HepG2 (cell line): Measurements from ENCODE around the gene KCNK17. TPM values are rescaled to one million over a fixed set of nuclear protein-coding genes. Genes with fewer than 3 reads are reported as not detected.
A peak's percentile ranks its signal among the peaks of the same experiment; 100 is the strongest.

Experiments
- ATAC-seq: fragments of 200-7000 bp; cut with Tn5 transposase; 3 replicates; pipeline ENCODE4 v1.9.1; 2020; ENCODE audit warnings: mild to moderate bottlenecking, moderate library complexity
- BruUV-seq: library from RNA; stranded (reverse); fragments of 400-500 nt; replicated peaks from 2 replicates; lab custom pipeline; 2021; lab: Mats Ljungman, UMichigan
- CTCF ChIA-PET: fragments of 300-600 bp; formaldehyde crosslinking; extraction: SDS; loops from one replicate; lab custom pipeline; 2021; ENCODE audit warnings: low total read pairs, inconsistent platforms, low intra/inter-chr PET ratio; lab: Yijun Ruan, JAX
- POLR2A ChIA-PET: fragments of 350-600 bp; sonication (Branson Sonifier 250); formaldehyde crosslinking; loops from one replicate; lab custom pipeline; 2020; ENCODE audit warnings: antibody characterized with exemption, inconsistent platforms; lab: Yijun Ruan, JAX
- DNase-seq: peaks from one replicate; pipeline ENCODE4 v3.0.0-alpha.2; 2015; ENCODE audit warnings: low spot score
- FAIRE-seq: peaks from 3 replicates; lab custom pipeline; 2011; peaks lifted over from hg19 to GRCh38; lab: Jason Lieb, UNC
- H2AFZ ChIP-seq: one replicate; pipeline ENCODE4 v1.6.1; 2011; ENCODE audit warnings: low read length, inconsistent platforms
- H3K27ac ChIP-seq: fragments of 300-600 bp; 3 replicates; pipeline ENCODE4 v1.8.0; 2011; ENCODE audit warnings: mixed run types, mild to moderate bottlenecking, mixed read lengths, low read length, inconsistent platforms; ENCODE audit not compliant: insufficient read depth; ENCODE audit errors: extremely low read length
- H3K27me3 ChIP-seq, 2 experiments: fragments of 200-600 bp in 1 of 2; 2 replicates in 1 of 2; 3 replicates in 1 of 2; pipeline versions ENCODE4 v1.6.0 to v1.8.0; 2011; ENCODE audit warnings: low read length in 2 of 2, mild to moderate bottlenecking in 2 of 2, moderate library complexity in 2 of 2, inconsistent platforms in 1 of 2; ENCODE audit not compliant: insufficient read depth in 2 of 2, control insufficient read depth in 1 of 2
- H3K36me3 ChIP-seq, 2 experiments: fragments of 200-600 bp in 1 of 2; replicated peaks in 1 of 2; 2 replicates in 1 of 2; 3 replicates in 1 of 2; pipeline versions ENCODE4 v1.5.1 to v1.8.0; 2011; ENCODE audit warnings: low read length in 2 of 2, inconsistent platforms in 1 of 2; ENCODE audit not compliant: insufficient read depth in 2 of 2, control insufficient read depth in 1 of 2
- H3K4me1 ChIP-seq: 2 replicates; pipeline ENCODE4 v1.5.1; 2012; ENCODE audit warnings: low read length, inconsistent platforms; ENCODE audit not compliant: insufficient read depth
- H3K4me2 ChIP-seq: 2 replicates; pipeline ENCODE4 v1.6.0; 2011; ENCODE audit warnings: low read depth, low read length, inconsistent platforms
- H3K4me3 ChIP-seq, 3 experiments: fragments of 200-600 bp in 1 of 3; sonication (generic), shearing (Covaris generic) in 1 of 3; replicated peaks in 1 of 3; 2 replicates each; pipeline ENCODE4 v1.5.1; 2011 to 2016; ENCODE audit warnings: low read length in 3 of 3, inconsistent platforms in 2 of 3, low read depth in 2 of 3, mild to moderate bottlenecking in 2 of 3, control low read depth in 1 of 3, mixed read lengths in 1 of 3; ENCODE audit not compliant: insufficient read depth in 1 of 3
- H3K79me2 ChIP-seq: one replicate; pipeline ENCODE4 v1.6.1; 2011; ENCODE audit warnings: low read length, inconsistent platforms; ENCODE audit not compliant: insufficient read depth
- H3K9ac ChIP-seq: 2 replicates; pipeline ENCODE4 v1.6.0; 2011; ENCODE audit warnings: mild to moderate bottlenecking, low read depth, low read length, inconsistent platforms; ENCODE audit not compliant: insufficient read depth
- H3K9me3 ChIP-seq: 2 replicates; pipeline ENCODE4 v1.5.1; 2012; ENCODE audit warnings: mild to moderate bottlenecking, low read length
- H4K20me1 ChIP-seq: 2 replicates; pipeline ENCODE4 v1.6.0; 2011; ENCODE audit warnings: inconsistent platforms, mild to moderate bottlenecking, low read length, moderate library complexity; ENCODE audit not compliant: insufficient read depth
- CTCF ChIP-seq: sonication (generic); formaldehyde crosslinking; IDR thresholded peaks from 2 replicates; pipeline ENCODE4 v1.5.0; 2020; ENCODE audit warnings: mild to moderate bottlenecking, missing genetic modification reagents, moderate library complexity
- XRCC5 ChIP-seq: fragments of 200-400 bp; formaldehyde crosslinking; optimal IDR thresholded peaks from 2 replicates; pipeline ENCODE3; 2017; ENCODE audit warnings: mild to moderate bottlenecking, low read length
- ZBTB46 ChIP-seq: sonication (generic); formaldehyde crosslinking; IDR thresholded peaks from 2 replicates; pipeline ENCODE4 v1.4.0; 2020; ENCODE audit warnings: mild to moderate bottlenecking, missing genetic modification reagents, borderline replicate concordance
- ZNF629 ChIP-seq: sonication (generic); formaldehyde crosslinking; conservative IDR thresholded peaks from 2 replicates; pipeline ENCODE4 v1.5.0; 2020; ENCODE audit warnings: missing genetic modification reagents
- WGBS: methylation state at CpG from one replicate; pipeline ENCODE4 v1.1.6; 2017; ENCODE audit warnings: low lambda C conversion rate; 5-methylcytosine and 5-hydroxymethylcytosine counted together
- in situ Hi-C: cut with HindIII; loops from 2 replicates; pipeline ENCODE4 v1.10.0; 2017; ENCODE audit warnings: low pct_unique_long_range_greater_than_20kb; ENCODE audit not compliant: extremely low pct_ligation_motif_present
- intact Hi-C: fragments of 100-400 bp; cut with micrococcal nuclease; formaldehyde crosslinking; loops from one replicate; pipeline ENCODE4 v1.10.0; 2022; ENCODE audit not compliant: unreplicated experiment
- polyA plus RNA-seq, 8 experiments: library from polyadenylated mRNA; depleted of rRNA in 3 of 8; stranded (reverse) in 7 of 8; unstranded in 1 of 8; fragments of >200 nt; fragmentation: Illumina TruSeq in 4 of 8; extraction: Trizol in 4 of 8; gene quantifications; 2 replicates each; pipeline versions ENCODE4 v1.2.1 to v1.2.3, GENCODE V29; 2011 to 2016; ENCODE audit warnings: low read depth in 4 of 8, missing spikeins in 1 of 8, mixed read lengths in 1 of 8; ENCODE audit not compliant: insufficient read depth in 1 of 8
- total RNA-seq, 5 experiments: library from RNA; depleted of rRNA; stranded (reverse); fragments of >200 nt; fragmentation: Illumina TruSeq; extraction: Trizol; gene quantifications; 2 replicates each; pipeline ENCODE4 v1.2.3, GENCODE V29; 2016; ENCODE audit warnings: low read depth in 1 of 5

Gene KCNK17
- total and polyA plus RNA-seq, 2 of the 13 experiments (the other 11 are each of a cell fraction or from before 2014, with no cell fraction given) = not detected

DNA sequence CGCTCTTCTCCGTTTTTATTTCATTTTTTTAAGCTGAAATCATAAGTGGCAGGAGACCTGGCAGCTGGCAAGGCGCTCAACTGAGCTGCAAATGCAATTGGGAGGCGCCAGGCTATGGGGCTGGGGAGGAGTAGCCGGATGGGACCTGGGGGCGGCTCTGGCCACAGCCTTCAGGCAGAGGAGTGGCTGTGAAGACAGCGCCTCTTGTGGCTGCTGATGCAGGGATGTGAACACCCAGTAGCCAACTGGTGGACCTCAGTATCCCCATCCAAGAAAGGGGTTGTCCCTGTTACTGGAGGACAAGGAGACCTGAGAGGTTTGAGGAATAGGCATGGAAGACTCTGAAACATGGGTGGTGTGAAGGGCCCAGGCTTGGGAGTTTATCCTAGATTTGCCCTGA, 12.6 kb downstream of the KCNK17 start:
- Histone ChIP-seq H3K9me3 (no peaks in the 10 kb centered on the region), H3K36me3 (no peaks in the 10 kb centered on the region), H3K9ac (no peak overlapping the region), H3K4me3 (no peak overlapping the region), H3K4me2 (no peak overlapping the region), H2AFZ (no peak overlapping the region), H3K79me2 (no peaks in the 10 kb centered on the region), H3K4me1 (peaks cover 14% of the 10 kb centered on the region), H3K27me3 (peaks cover 0 to 9% of the 10 kb centered on the region in 2 experiments; a peak in 1 of 5 replicates), H4K20me1 (no peaks in the 10 kb centered on the region), H3K27ac (no peak overlapping the region)
- intact Hi-C loops = loop anchor here (5.0 kb wide), 1 partner anchor 304 kb away; no protein-coding TSS in a partner anchor
- no TSS peak for BruUV-seq
- WGBS = 24% methylated on average over 7 of the region's 7 CpGs
- TF ChIP-seq ZBTB46 (no peak), XRCC5 (peak; percentile 27), CTCF (CRISPR knock-in tag) (peak; percentile 43; the same call in 1 of the 2 replicates), ZNF629 (CRISPR knock-in tag) (peak; percentile 90)
- CTCF ChIA-PET = interaction anchor here (4.1 kb wide), 1 partner anchor 135 kb away, joined by 76 read pairs; no protein-coding TSS in a partner anchor
- POLR2A ChIA-PET = no interaction called here
- DNase-seq = peak; percentile 18
- peak; percentile 31; the same call in 1 of the 3 replicates for ATAC-seq
- no peak for FAIRE-seq
- in situ Hi-C loops = loop anchor here (5.0 to 10.0 kb wide), 2 partner anchors 134 to 297 kb away; no protein-coding TSS in a partner anchor
